ENCODE results near the gene XRCC2. TPM values are rescaled to one million over a fixed set of nuclear protein-coding genes. Genes with fewer than 3 reads are reported as not detected.
"Not testable (repeated sequence)": the region's sequence is repeated elsewhere in the genome, so short reads cannot be mapped to it uniquely, and the experiment has no call there.

The XRCC2 gene
- total RNA-seq = under 1 TPM; 0.32 to 0.72 (median 0.37) TPM

- ATAC-seq (ENCODE audit: low FRiP score) (peak; percentile 97), DNase-seq (ENCODE audit: low spot score) (peak; percentile 78)
- no peak for TF ChIP-seq CTCF (IDR thresholded peaks at IDR 0.05)
Measured at GRCh38 chr7:152675759-152676636, at the start of gene XRCC2. Gene XRCC2 (minus strand): TSS chr7:152676141. CDS start chr7:152676079, 62 bp downstream.

GRCh38 chr7:152723364-152723763 is 47.4 kb upstream of the XRCC2 start:
- ATAC-seq (ENCODE audit: low FRiP score) = no peak
- DNase-seq (ENCODE audit: low spot score) = no peak
- no peak for TF ChIP-seq CTCF (IDR thresholded peaks at IDR 0.05)

GRCh38 chr7:152712412-152713042 is 36.6 kb upstream of the XRCC2 start:
- not testable (repeated sequence) for ATAC-seq (ENCODE audit: low FRiP score); DNase-seq (ENCODE audit: low spot score)

GRCh38 chr7:152711444-152711944 is 35.6 kb upstream of the XRCC2 start:
- no peak for TF ChIP-seq CTCF (IDR thresholded peaks at IDR 0.05)
- ATAC-seq (ENCODE audit: low FRiP score) (no peak), DNase-seq (ENCODE audit: low spot score) (no peak)

- ATAC-seq (ENCODE audit: low FRiP score) = no peak
- TF ChIP-seq CTCF (IDR thresholded peaks at IDR 0.05) = no peak
- no peak for DNase-seq (ENCODE audit: low spot score)
Measured at GRCh38 chr7:152710153-152710442, 34.2 kb upstream of the XRCC2 start.

GRCh38 chr7:152709287-152710152 is 33.6 kb upstream of the XRCC2 start:
- DNase-seq (ENCODE audit: low spot score) = no peak
- no peak for TF ChIP-seq CTCF (IDR thresholded peaks at IDR 0.05)
- no peak for ATAC-seq (ENCODE audit: low FRiP score)

GRCh38 chr7:152704796-152705384 is 28.9 kb upstream of the XRCC2 start:
- no peak for TF ChIP-seq CTCF (IDR thresholded peaks at IDR 0.05)
- DNase-seq (ENCODE audit: low spot score) (no peak), ATAC-seq (ENCODE audit: low FRiP score) (no peak)
